ENCODE measurements around the gene EEPD1. TPM values are rescaled to one million over a fixed set of nuclear protein-coding genes. Genes with fewer than 3 reads are reported as not detected.
A peak's percentile ranks its signal among the peaks of the same experiment; 100 is the strongest.

Gene EEPD1
- total RNA-seq, 6 experiments from 2014 or later: 5.9 to 18.6 (median 10.6) TPM

DNA sequence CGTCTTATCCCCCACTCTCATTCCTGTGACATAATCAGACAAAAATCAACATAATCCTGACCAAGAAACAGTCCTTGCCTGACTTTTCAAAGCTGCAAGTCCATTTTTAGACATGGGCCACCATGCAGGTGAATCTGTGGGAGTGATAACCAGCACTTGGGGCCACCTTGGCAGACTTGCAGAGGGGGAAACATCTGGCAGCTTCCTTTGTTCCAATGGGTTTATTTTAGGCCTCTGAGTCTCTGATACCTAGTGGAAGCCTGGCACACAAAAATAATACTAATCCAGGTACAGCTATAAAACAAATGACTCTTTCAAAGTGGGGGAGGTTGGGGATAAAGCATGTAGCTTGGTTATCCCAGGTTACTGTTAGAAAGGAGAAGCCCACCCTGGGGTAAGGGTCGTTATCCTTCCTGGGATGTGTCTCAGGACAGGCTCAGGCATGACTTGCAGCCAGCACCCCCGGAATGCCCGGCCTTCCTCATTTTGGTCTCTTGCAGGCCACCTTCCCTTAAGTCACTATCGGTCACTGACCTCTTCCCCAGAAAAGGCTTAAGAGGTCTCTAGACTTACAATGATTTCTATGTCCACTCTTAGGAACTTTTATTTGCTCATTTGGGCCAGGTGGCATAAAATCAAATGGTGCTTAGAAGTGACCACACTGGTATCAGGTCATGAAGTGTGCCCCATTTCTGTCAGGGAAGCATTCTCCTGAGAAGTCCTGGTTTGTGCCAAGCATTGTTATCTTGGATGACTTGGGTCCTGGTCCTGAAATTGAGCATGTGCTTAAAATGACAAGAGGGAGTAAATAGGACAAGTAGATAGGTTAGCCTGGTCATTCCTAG lies 37.6 kb downstream of the EEPD1 start:
- H3K27me3 ChIP-seq: no peaks in the 10 kb centered on the region
- peak in 1 of 3 donors; percentile 42 for DNase-seq
- TF ChIP-seq POLR2A (IDR thresholded peaks at IDR 0.05): no peak
- TF ChIP-seq, protein P1, sequence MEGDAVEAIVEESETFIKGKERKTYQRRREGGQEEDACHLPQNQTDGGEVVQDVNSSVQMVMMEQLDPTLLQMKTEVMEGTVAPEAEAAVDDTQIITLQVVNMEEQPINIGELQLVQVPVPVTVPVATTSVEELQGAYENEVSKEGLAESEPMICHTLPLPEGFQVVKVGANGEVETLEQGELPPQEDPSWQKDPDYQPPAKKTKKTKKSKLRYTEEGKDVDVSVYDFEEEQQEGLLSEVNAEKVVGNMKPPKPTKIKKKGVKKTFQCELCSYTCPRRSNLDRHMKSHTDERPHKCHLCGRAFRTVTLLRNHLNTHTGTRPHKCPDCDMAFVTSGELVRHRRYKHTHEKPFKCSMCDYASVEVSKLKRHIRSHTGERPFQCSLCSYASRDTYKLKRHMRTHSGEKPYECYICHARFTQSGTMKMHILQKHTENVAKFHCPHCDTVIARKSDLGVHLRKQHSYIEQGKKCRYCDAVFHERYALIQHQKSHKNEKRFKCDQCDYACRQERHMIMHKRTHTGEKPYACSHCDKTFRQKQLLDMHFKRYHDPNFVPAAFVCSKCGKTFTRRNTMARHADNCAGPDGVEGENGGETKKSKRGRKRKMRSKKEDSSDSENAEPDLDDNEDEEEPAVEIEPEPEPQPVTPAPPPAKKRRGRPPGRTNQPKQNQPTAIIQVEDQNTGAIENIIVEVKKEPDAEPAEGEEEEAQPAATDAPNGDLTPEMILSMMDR (IDR thresholded peaks at IDR 0.05): no peak
- 85% methylated on average over 4 of the region's 5 CpGs for WGBS (ENCODE audit: insufficient coverage, low coverage, low lambda C conversion rate, missing lambda C conversion rate)
- ATAC-seq: peak; percentile 11 to 50 (median 34)
- H3K9me3 ChIP-seq: no peaks in the 10 kb centered on the region
- intact Hi-C loops (cut with DNase I): no loop called here
- no peaks in the 10 kb centered on the region for H3K36me3 ChIP-seq
- no peak overlapping the region for H3K4me3 ChIP-seq
- peaks cover 0 to 22% (median 5%) of the 10 kb centered on the region in 4 donors for H3K4me1 ChIP-seq
- H3K27ac ChIP-seq: no peak overlapping the region

DNA sequence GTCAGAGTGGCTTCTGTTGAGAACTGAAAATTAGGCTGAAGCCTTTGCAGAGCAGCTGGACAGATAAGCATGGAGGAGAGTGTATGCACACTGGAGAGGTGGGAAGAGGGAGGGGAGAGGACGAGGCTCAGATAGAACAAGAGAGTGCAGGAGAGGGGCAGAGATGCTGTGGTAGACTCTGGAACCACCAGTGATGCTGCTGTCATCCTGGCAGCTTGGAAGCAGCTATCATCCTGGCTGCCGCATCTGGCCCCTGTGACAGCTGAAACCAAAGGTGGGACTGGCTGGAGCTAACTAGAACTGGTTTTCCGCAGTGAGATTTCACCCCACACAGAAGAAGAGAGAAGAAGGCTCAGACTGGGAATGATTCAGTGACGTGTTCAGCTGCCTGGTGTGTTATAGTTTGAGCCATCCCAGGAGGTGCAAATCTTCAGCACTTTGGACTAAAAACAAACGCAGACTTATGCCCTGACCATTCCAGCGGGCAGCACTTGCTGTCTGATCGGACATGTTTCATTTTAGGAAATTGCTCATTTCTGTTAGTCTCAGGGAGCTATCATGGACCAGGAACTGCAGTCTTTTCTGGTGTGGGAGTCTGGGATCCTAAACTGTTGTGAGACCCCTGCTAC lies 38.4 kb downstream of the EEPD1 start:
- H3K9me3 ChIP-seq: no peaks in the 10 kb centered on the region
- H3K36me3 ChIP-seq: no peaks in the 10 kb centered on the region
- DNase-seq: no peak
- WGBS (ENCODE audit: insufficient coverage, low coverage, low lambda C conversion rate, missing lambda C conversion rate): 61% methylated on average over 7 of the region's 7 CpGs
- H3K27me3 ChIP-seq: no peaks in the 10 kb centered on the region
- peaks cover 0 to 22% (median 5%) of the 10 kb centered on the region in 4 donors for H3K4me1 ChIP-seq
- no peak overlapping the region for H3K4me3 ChIP-seq
- intact Hi-C loops (cut with DNase I): no loop called here
- ATAC-seq: no peak
- H3K27ac ChIP-seq: no peak overlapping the region
- no peak for TF ChIP-seq POLR2A (IDR thresholded peaks at IDR 0.05)
- TF ChIP-seq, protein P1 (IDR thresholded peaks at IDR 0.05): no peak

DNA sequence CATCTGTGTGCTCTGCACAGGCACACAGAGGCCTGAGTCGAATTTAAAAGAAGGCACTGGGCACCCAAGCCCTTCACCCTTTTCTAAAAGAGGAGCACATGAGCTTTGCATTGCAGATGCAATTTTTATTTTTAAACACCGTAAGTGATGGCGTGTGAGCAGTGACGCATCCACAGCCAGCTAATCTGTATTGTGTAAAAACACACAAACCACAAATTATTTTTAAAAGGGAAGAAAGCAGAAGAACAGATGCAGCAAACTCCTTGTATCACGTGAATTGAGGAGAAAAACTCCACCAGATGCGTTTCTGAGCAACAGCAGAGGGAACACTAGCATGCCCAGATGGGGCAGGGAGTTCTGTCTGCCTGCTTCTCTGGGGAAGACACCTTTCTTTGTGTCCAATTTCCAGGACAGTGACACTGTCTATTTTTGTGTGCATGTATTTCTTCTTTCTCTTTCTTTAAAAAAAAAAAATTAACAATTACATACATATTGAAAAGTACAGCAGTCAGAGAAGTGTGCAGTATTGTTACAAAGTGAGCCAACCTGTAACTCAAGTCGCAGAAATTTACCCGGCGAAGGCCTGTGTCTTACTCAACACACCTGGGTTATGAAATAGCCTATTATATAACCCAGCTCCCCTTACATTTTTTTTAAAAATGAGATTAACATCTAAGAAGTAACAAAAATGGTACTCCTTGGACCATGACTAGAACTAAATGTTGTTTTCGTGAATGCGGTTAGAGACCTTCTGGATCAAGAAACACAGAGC lies 39.2 kb downstream of the EEPD1 start:
- ATAC-seq: peak; percentile 19 to 36 (median 28)
- Histone ChIP-seq H3K9me3 (no peaks in the 10 kb centered on the region), H3K36me3 (no peaks in the 10 kb centered on the region), H3K27ac (no peak overlapping the region), H3K27me3 (no peaks in the 10 kb centered on the region), H3K4me3 (no peak overlapping the region), H3K4me1 (peaks cover 0 to 22% (median 5%) of the 10 kb centered on the region in 4 donors)
- WGBS (ENCODE audit: insufficient coverage, low coverage, low lambda C conversion rate, missing lambda C conversion rate): 26% methylated on average over 7 of the region's 11 CpGs
- no peak for TF ChIP-seq POLR2A (IDR thresholded peaks at IDR 0.05)
- TF ChIP-seq, protein P1 (IDR thresholded peaks at IDR 0.05): no peak
- intact Hi-C loops (cut with DNase I): no loop called here
- DNase-seq: no peak

DNA sequence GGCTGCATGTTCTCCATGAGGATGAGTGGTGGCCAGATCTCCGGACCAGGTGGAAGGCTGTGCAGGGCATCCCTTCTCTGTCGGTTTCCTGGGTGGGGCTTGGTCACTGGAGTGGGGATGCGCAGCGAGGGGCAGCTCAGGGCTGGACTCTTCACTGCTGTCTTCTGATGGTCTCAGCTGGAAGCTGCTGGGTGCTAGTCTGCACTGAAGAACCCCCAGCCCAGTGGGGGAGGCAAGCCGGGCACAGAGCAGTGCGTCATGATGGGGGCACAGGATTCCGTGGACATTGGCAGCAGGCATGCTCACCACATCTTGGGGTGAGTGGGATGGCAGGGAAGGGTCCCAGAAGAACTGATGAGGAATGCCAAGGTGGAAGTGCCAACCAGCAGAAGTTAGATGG lies 39.8 kb downstream of the EEPD1 start:
- no peak for TF ChIP-seq POLR2A (IDR thresholded peaks at IDR 0.05)
- TF ChIP-seq, protein P1 (IDR thresholded peaks at IDR 0.05): no peak
- ATAC-seq (no peak), DNase-seq (no peak)
- H3K4me1 ChIP-seq: peaks cover 0 to 22% (median 5%) of the 10 kb centered on the region in 4 donors
- H3K27ac ChIP-seq: no peak overlapping the region
- 84% methylated on average over 3 of the region's 7 CpGs for WGBS (ENCODE audit: insufficient coverage, low coverage, low lambda C conversion rate, missing lambda C conversion rate)
- H3K27me3 ChIP-seq: no peaks in the 10 kb centered on the region
- no peaks in the 10 kb centered on the region for H3K9me3 ChIP-seq
- no peaks in the 10 kb centered on the region for H3K36me3 ChIP-seq
- H3K4me3 ChIP-seq: no peak overlapping the region
- intact Hi-C loops (cut with DNase I): no loop called here
